Kidney (tissue), 14 donors: Measurements from ENCODE around the gene MAPKAPK2. TPM values are rescaled to one million over a fixed set of nuclear protein-coding genes. Genes with fewer than 3 reads are reported as not detected.

Experiments
- DNase-seq, 5 donors: peaks; one replicate each; pipeline ENCODE4 v3.0.0-alpha.2; 2013 to 2020
- FAIRE-seq: peaks from 2 replicates; lab custom pipeline; 2012; peaks lifted over from hg19 to GRCh38; lab: Jason Lieb, UNC
- H3K27ac ChIP-seq, 2 donors: one replicate each; pipeline ENCODE4 v1.7.0; 2013; ENCODE audit warnings: low read depth in 2 of 2, low read length in 2 of 2, inconsistent platforms in 1 of 2
- H3K27me3 ChIP-seq: one replicate; pipeline ENCODE4 v1.7.1; 2013; ENCODE audit warnings: low read length, inconsistent platforms; ENCODE audit not compliant: control insufficient read depth, insufficient read depth
- H3K36me3 ChIP-seq, 3 donors: one replicate each; pipeline versions ENCODE4 v1.7.0 to v1.7.1; 2013; ENCODE audit warnings: low read length in 3 of 3, control low read depth in 1 of 3, inconsistent platforms in 1 of 3; ENCODE audit not compliant: insufficient read depth in 3 of 3, control insufficient read depth in 2 of 3
- H3K4me1 ChIP-seq, 3 donors: one replicate each; pipeline versions ENCODE4 v1.7.0 to v1.7.1; 2013; ENCODE audit warnings: low read length in 3 of 3, inconsistent platforms in 1 of 3, low read depth in 1 of 3; ENCODE audit not compliant: control insufficient read depth in 2 of 3, insufficient read depth in 2 of 3
- H3K4me3 ChIP-seq, 3 donors: one replicate each; pipeline versions ENCODE4 v1.7.0 to v1.8.1; 2013; ENCODE audit warnings: low read length in 3 of 3, control low read depth in 1 of 3, inconsistent platforms in 1 of 3
- H3K9ac ChIP-seq, 3 donors: one replicate each; pipeline versions ENCODE4 v1.7.0 to v1.7.1; 2013; ENCODE audit warnings: low read length in 3 of 3, control low read depth in 1 of 3, inconsistent platforms in 1 of 3
- H3K9me3 ChIP-seq, 3 donors: one replicate each; pipeline versions ENCODE4 v1.7.0 to v1.7.1; 2013; ENCODE audit warnings: low read length in 3 of 3, control low read depth in 1 of 3, inconsistent platforms in 1 of 3; ENCODE audit not compliant: control insufficient read depth in 2 of 3, insufficient read depth in 1 of 3
- intact Hi-C: fragments of 100-400 bp; cut with DNase I; formaldehyde crosslinking; loops from one replicate; pipeline ENCODE4 v1.11.1; 2022
- polyA plus RNA-seq: library from polyadenylated mRNA; stranded (reverse); fragments of 350-450 nt; fragmentation: Illumina TruSeq; extraction: RNeasy Lipid Tissue Mini Kit (QIAGEN cat#74804); gene quantifications from one replicate; pipeline ENCODE4 v1.2.3, GENCODE V29; 2014; ENCODE audit warnings: low read depth, low replicate concordance; ENCODE audit not compliant: insufficient read depth
- total RNA-seq: library from RNA; stranded (reverse); fragmentation: NEBNext Ultra II Directional; extraction: Animal tissue kit (Norgen Biotek cat#: 25700); gene quantifications from one replicate; pipeline ENCODE4 v1.2.1, GENCODE V29; 2021
- TF ChIP-seq, protein P1 (sequence below): IDR thresholded peaks from 3 replicates; pipeline ENCODE4 v1.5.1; 2012; ENCODE audit warnings: mild to moderate bottlenecking, moderate library complexity, borderline replicate concordance; ENCODE audit not compliant: insufficient read depth; ENCODE audit errors: extremely low read depth
- donor health status: control.
- donor health status: control.
- donor health status: control.
- donor health status: control.
- donor health status: control.
- donor health status: DM: yes; HTN: yes; CAD: no.
- donor health status: Normal renal cell carcinoma (clear cell type).

The MAPKAPK2 gene
- total and polyA plus RNA-seq, 2 donors from 2014 or later = 84.5 to 113 TPM

DNA sequence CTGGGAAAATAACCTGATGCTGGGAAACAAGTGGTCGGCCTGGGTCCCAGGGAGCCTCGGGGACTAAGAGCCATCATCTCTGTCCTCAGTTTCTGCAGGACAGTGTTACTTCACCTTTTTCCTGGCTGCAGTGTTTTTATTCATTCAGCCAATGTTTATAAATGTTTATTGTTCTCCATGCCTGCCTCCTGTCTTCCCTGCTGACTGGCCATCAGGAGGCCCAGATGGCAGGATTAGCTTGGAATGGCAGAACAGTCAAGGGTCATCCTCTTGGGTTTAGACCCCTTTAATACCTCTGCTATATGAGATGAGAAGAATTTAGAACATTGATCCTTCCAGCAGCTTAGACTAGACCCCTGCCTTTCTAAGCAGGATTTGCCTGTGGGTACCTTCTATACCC lies 13.3 kb downstream of the MAPKAPK2 start:
- DNase-seq (no peak), FAIRE-seq (no peak)
- peaks cover 5 to 69% (median 67%) of the 10 kb centered on the region in 3 donors for H3K4me1 ChIP-seq

DNA sequence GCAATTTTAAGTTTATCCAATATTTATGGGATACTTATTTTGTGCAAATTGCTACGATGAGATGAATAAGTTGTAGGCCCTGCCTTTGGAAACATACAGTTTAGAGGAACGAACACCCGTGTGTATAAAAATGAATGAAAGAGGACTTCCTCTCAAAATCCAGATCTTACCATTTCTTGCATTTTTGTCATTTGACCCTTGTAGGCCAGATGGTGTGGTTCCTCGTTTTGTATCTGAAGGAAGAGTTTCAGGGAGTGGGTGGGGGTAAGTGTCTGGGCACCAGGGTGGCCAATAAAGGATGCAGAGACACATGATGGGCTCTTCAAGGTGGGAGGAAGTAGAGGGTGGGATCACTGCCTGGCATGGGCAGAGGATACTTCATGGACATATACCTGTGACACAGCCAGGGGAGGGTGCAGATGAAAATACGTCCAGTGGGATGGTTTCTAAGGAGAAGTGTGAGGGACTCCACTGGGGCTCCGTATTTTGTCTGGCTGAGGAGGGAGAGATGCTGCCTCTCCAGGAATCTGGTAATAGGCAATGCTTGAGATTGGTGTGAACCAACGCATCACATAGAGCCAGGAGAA lies 14.4 kb downstream of the MAPKAPK2 start:
- FAIRE-seq (no peak), DNase-seq (no peak)
- no peak overlapping the region for H3K4me3 ChIP-seq
- no peaks in the 10 kb centered on the region for H3K9me3 ChIP-seq
- H3K27ac ChIP-seq = no peak overlapping the region
- H3K9ac ChIP-seq = no peak overlapping the region
- peaks cover 2 to 60% (median 56%) of the 10 kb centered on the region in 3 donors for H3K4me1 ChIP-seq
- no peaks in the 10 kb centered on the region for H3K36me3 ChIP-seq
- no peaks in the 10 kb centered on the region for H3K27me3 ChIP-seq
- intact Hi-C loops = no loop called here
- TF ChIP-seq, protein P1, sequence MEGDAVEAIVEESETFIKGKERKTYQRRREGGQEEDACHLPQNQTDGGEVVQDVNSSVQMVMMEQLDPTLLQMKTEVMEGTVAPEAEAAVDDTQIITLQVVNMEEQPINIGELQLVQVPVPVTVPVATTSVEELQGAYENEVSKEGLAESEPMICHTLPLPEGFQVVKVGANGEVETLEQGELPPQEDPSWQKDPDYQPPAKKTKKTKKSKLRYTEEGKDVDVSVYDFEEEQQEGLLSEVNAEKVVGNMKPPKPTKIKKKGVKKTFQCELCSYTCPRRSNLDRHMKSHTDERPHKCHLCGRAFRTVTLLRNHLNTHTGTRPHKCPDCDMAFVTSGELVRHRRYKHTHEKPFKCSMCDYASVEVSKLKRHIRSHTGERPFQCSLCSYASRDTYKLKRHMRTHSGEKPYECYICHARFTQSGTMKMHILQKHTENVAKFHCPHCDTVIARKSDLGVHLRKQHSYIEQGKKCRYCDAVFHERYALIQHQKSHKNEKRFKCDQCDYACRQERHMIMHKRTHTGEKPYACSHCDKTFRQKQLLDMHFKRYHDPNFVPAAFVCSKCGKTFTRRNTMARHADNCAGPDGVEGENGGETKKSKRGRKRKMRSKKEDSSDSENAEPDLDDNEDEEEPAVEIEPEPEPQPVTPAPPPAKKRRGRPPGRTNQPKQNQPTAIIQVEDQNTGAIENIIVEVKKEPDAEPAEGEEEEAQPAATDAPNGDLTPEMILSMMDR = no peak

More for the DNA sequence above, 13.3 kb downstream of the MAPKAPK2 start:
- Histone ChIP-seq H3K4me3 (no peak overlapping the region), H3K27me3 (no peaks in the 10 kb centered on the region), H3K9ac (no peak overlapping the region), H3K27ac (no peak overlapping the region), H3K9me3 (no peaks in the 10 kb centered on the region), H3K36me3 (no peaks in the 10 kb centered on the region)
- intact Hi-C loops = no loop called here
- TF ChIP-seq, protein P1 = no peak

DNA sequence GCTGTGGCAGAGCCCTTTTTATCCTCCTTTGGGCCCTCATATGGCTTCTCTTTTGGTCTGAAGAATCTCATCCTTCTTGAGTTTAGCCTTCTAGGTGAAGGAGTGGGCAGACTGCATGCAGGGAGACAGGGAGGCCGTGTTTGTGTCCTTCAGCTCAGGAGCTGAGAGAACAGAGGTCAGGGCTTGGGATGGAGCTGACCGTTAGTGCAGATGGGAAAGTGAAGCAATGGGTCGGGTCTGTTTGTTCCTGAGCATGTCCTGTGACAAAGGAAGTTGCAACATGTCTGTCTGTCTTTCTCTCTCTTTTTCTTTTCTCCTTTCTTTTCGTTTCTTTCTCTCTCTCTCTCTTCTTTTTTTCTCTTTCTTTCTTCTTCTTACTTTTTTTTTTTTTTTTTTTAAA lies 14.9 kb downstream of the MAPKAPK2 start:
- Histone ChIP-seq H3K4me3 (no peak overlapping the region), H3K4me1 (peaks cover 0 to 60% (median 56%) of the 10 kb centered on the region in 3 donors), H3K27ac (no peak overlapping the region), H3K27me3 (no peaks in the 10 kb centered on the region), H3K9ac (no peak overlapping the region), H3K9me3 (no peaks in the 10 kb centered on the region), H3K36me3 (no peaks in the 10 kb centered on the region)
- FAIRE-seq = no peak
- intact Hi-C loops = no loop called here
- TF ChIP-seq, protein P1 = no peak
- DNase-seq = no peak
